Right atrium auricular region (tissue), 2 donors: ENCODE results near the gene AIFM2. TPM values are rescaled to one million over a fixed set of nuclear protein-coding genes. Genes with fewer than 3 reads are reported as not detected.

Experiments
- DNase-seq: peaks from one replicate; pipeline ENCODE4 v3.0.0-alpha.2; 2019; ENCODE audit warnings: low spot score
- H3K27ac ChIP-seq, 2 donors: fragments of 200-600 bp; sonication (generic); 1 replicate in 1 of 2; 2 replicates in 1 of 2; pipeline ENCODE4 v1.5.1; 2016 to 2019
- H3K27me3 ChIP-seq, 2 donors: fragments of 200-600 bp; sonication (generic); one replicate each; pipeline versions ENCODE4 v1.5.1 to v1.6.0; 2017 to 2019
- H3K36me3 ChIP-seq: fragments of 200-600 bp; sonication (generic); one replicate; pipeline ENCODE4 v1.5.1; 2016
- H3K4me1 ChIP-seq, 2 donors: fragments of 200-600 bp; sonication (generic); one replicate each; pipeline versions ENCODE4 v1.5.1 to v1.6.0; 2017 to 2019
- H3K4me3 ChIP-seq, 2 donors: fragments of 200-600 bp; sonication (generic); 1 replicate in 1 of 2; 2 replicates in 1 of 2; pipeline ENCODE4 v1.5.1; 2017 to 2019; ENCODE audit warnings: mild to moderate bottlenecking in 1 of 2, moderate library complexity in 1 of 2
- H3K9me3 ChIP-seq, 2 donors: fragments of 200-600 bp; sonication (generic); one replicate each; pipeline ENCODE4 v1.5.1; 2019
- CTCF ChIP-seq, 2 donors: fragments of 200-600 bp; sonication (generic); IDR thresholded peaks; one replicate each; pipeline ENCODE4 v1.5.1; 2019; ENCODE audit warnings: antibody characterized with exemption in 2 of 2
- total RNA-seq, 2 donors: library from RNA; depleted of rRNA; stranded (reverse); fragments of >200 nt; gene quantifications; one replicate each; pipeline ENCODE4 v1.1.0, GENCODE V29; 2016

Gene AIFM2
- total RNA-seq, 2 donors from 2014 or later: 6.2 to 12.0 TPM

GRCh38 chr10:70092389-70092718 lies 40.3 kb downstream of the AIFM2 start:
- Histone ChIP-seq H3K4me3 (no peak overlapping the region), H3K27ac (no peak overlapping the region), H3K27me3 (no peaks in the 10 kb centered on the region), H3K36me3 (peaks cover 19% of the 10 kb centered on the region), H3K9me3 (no peaks in the 10 kb centered on the region), H3K4me1 (no peaks in the 10 kb centered on the region)
- DNase-seq: no peak
- TF ChIP-seq CTCF (IDR thresholded peaks at IDR 0.05): no peak

- no peak overlapping the region for H3K4me3 ChIP-seq
- H3K4me1 ChIP-seq: no peaks in the 10 kb centered on the region
- no peak for DNase-seq
- H3K9me3 ChIP-seq: no peaks in the 10 kb centered on the region
- TF ChIP-seq CTCF (IDR thresholded peaks at IDR 0.05): no peak
- H3K36me3 ChIP-seq: peaks cover 16% of the 10 kb centered on the region
- H3K27me3 ChIP-seq: no peaks in the 10 kb centered on the region
- no peak overlapping the region for H3K27ac ChIP-seq
Observed at GRCh38 chr10:70090951-70091350, 41.7 kb downstream of the AIFM2 start.

- peaks cover 12% of the 10 kb centered on the region for H3K36me3 ChIP-seq
- no peak for TF ChIP-seq CTCF (IDR thresholded peaks at IDR 0.05)
Observed at GRCh38 chr10:70090013-70090412, 42.6 kb downstream of the AIFM2 start.

GRCh38 chr10:70088308-70088698 lies 44.3 kb downstream of the AIFM2 start:
- H3K4me3 ChIP-seq: no peak overlapping the region
- no peak for TF ChIP-seq CTCF (IDR thresholded peaks at IDR 0.05)
- no peak overlapping the region for H3K27ac ChIP-seq
- peaks cover 12% of the 10 kb centered on the region for H3K36me3 ChIP-seq
- no peaks in the 10 kb centered on the region for H3K9me3 ChIP-seq
- no peak for DNase-seq
- H3K4me1 ChIP-seq: no peaks in the 10 kb centered on the region
- H3K27me3 ChIP-seq: no peaks in the 10 kb centered on the region

More at GRCh38 chr10:70090013-70090412, 42.6 kb downstream of the AIFM2 start:
- no peaks in the 10 kb centered on the region for H3K4me1 ChIP-seq
- no peak overlapping the region for H3K4me3 ChIP-seq
- no peak for DNase-seq
- H3K9me3 ChIP-seq: no peaks in the 10 kb centered on the region
- no peak overlapping the region for H3K27ac ChIP-seq
- no peaks in the 10 kb centered on the region for H3K27me3 ChIP-seq

- TF ChIP-seq CTCF (IDR thresholded peaks at IDR 0.05): no peak
- H3K4me3 ChIP-seq: no peak overlapping the region
- no peak for DNase-seq
Observed at GRCh38 chr10:70087616-70088307, 44.9 kb downstream of the AIFM2 start.

More at GRCh38 chr10:70087616-70088307, 44.9 kb downstream of the AIFM2 start:
- Histone ChIP-seq H3K36me3 (peaks cover 12% of the 10 kb centered on the region), H3K27ac (no peak overlapping the region), H3K9me3 (no peaks in the 10 kb centered on the region), H3K4me1 (no peaks in the 10 kb centered on the region), H3K27me3 (no peaks in the 10 kb centered on the region)
